Panc1 (cell line): ENCODE measurements around the gene POU2F2.

Experiments
- POLR2AphosphoS5 ChIP-seq: IDR thresholded peaks from 2 replicates; pipeline ENCODE4 v1.6.1; 2012; ENCODE audit warnings: mild to moderate bottlenecking, low read depth, low read length, moderate library complexity
- TF ChIP-seq, protein P1 (sequence below): fragments of 450-650 bp; IDR thresholded peaks from 2 replicates; pipeline ENCODE4 v1.5.1; 2017; ENCODE audit warnings: mild to moderate bottlenecking

DNA sequence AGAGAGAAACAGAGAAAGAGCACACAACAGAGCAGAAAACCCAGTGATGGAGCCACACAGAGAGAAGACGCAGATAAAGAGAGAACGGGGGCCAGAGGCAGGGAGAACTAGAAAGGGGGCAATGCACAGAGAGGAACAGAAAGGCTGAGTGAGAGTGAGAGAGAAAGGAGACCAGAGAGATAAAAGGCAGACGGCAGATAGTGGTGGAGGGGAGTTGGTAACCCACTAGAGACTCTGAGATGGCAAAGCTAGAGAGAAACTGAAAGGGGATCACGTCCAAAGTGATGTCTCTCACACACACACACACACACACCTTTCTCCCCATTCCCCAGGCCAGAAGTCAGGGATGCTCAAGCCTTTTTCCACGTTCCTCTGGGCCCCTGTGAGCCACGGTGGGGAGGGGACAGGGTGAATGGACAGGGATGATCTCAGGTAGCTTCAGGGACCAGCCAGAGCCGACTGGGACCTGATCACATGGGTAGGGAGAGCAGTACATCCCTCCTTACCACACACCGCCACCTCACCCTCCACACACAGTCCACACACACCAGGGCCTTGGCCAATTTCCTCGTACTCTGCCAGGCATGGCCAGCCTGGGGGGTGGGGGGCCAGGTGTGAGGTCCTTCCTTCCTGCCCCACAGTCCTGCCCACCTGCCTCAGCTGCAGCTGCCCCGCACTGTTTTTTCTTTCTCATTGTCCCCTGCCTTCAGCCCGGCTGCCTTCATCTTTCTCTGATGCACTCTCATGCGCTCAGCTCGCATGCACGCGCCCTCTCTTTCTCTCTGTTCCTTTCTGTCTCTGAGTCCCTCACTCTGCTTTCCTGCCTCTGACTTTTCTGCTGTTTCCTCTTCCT, 22.5 kb upstream of the POU2F2 start:
- TF ChIP-seq, protein P1, sequence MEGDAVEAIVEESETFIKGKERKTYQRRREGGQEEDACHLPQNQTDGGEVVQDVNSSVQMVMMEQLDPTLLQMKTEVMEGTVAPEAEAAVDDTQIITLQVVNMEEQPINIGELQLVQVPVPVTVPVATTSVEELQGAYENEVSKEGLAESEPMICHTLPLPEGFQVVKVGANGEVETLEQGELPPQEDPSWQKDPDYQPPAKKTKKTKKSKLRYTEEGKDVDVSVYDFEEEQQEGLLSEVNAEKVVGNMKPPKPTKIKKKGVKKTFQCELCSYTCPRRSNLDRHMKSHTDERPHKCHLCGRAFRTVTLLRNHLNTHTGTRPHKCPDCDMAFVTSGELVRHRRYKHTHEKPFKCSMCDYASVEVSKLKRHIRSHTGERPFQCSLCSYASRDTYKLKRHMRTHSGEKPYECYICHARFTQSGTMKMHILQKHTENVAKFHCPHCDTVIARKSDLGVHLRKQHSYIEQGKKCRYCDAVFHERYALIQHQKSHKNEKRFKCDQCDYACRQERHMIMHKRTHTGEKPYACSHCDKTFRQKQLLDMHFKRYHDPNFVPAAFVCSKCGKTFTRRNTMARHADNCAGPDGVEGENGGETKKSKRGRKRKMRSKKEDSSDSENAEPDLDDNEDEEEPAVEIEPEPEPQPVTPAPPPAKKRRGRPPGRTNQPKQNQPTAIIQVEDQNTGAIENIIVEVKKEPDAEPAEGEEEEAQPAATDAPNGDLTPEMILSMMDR: no peak
- TF ChIP-seq POLR2AphosphoS5: no peak
